Thoracic aorta (tissue), 2 donors: ENCODE data around the gene NEAT1. TPM values are rescaled to one million over a fixed set of nuclear protein-coding genes. Genes with fewer than 3 reads are reported as not detected.
"Not testable (repeated sequence)": the region's sequence is repeated elsewhere in the genome, so short reads cannot be mapped to it uniquely, and the experiment has no call there.

Experiments used
- ATAC-seq: fragments of 150-250 bp; one replicate; pipeline ENCODE4 v1.8.0; 2017; ENCODE audit warnings: low read depth; ENCODE audit not compliant: insufficient number of reproducible peaks, low FRiP score
- DNase-seq: peaks from one replicate; pipeline ENCODE4 v3.0.0-alpha.2; 2020; ENCODE audit warnings: low spot score
- H3K27ac ChIP-seq, 2 donors: fragments of 200-600 bp; sonication (generic); 1 replicate in 1 of 2; 2 replicates in 1 of 2; pipeline ENCODE4 v1.5.1; 2016; ENCODE audit warnings: mild to moderate bottlenecking in 2 of 2, moderate library complexity in 2 of 2
- H3K27me3 ChIP-seq: fragments of 200-600 bp; sonication (generic); replicated peaks from 2 replicates; pipeline ENCODE4 v1.6.0; 2016; ENCODE audit warnings: mild to moderate bottlenecking; ENCODE audit not compliant: insufficient read depth
- H3K36me3 ChIP-seq: fragments of 200-600 bp; sonication (generic); one replicate; pipeline ENCODE4 v1.5.1; 2016
- H3K4me1 ChIP-seq, 2 donors: fragments of 200-600 bp; sonication (generic); 1 replicate in 1 of 2; 2 replicates in 1 of 2; pipeline versions ENCODE4 v1.5.1 to v1.6.0; 2016; ENCODE audit warnings: low read depth in 2 of 2, mild to moderate bottlenecking in 1 of 2; ENCODE audit not compliant: control insufficient read depth in 1 of 2
- H3K4me3 ChIP-seq: fragments of 200-600 bp; sonication (generic); 2 replicates; pipeline ENCODE4 v1.5.1; 2016; ENCODE audit warnings: mild to moderate bottlenecking
- H3K9me3 ChIP-seq: fragments of 200-600 bp; sonication (generic); 2 replicates; pipeline ENCODE4 v1.5.1; 2016
- CTCF ChIP-seq: fragments of 200-600 bp; sonication (generic); IDR thresholded peaks from one replicate; pipeline ENCODE4 v1.5.1; 2019; ENCODE audit warnings: antibody characterized with exemption
- total RNA-seq, 2 donors: library from RNA; depleted of rRNA; stranded (reverse); fragments of >200 nt; gene quantifications; one replicate each; pipeline versions ENCODE4 v1.1.0 to v1.2.3, GENCODE V29; 2016

NEAT1 gene
- total RNA-seq, 2 donors from 2014 or later = 848 to 1,659 TPM

- DNase-seq = peak; percentile 64
- H3K27ac ChIP-seq = peak overlapping the region; percentile 84 to 85
- H3K4me1 ChIP-seq = peaks cover 15 to 25% of the 10 kb centered on the region in 2 donors
- no peak for TF ChIP-seq CTCF
- no peaks in the 10 kb centered on the region for H3K27me3 ChIP-seq
- H3K9me3 ChIP-seq = no peaks in the 10 kb centered on the region
- H3K4me3 ChIP-seq = peak overlapping the region; percentile 71
- no peaks in the 10 kb centered on the region for H3K36me3 ChIP-seq
- peak; percentile 73 for ATAC-seq
Measured at GRCh38 chr11:65454696-65455456, 32.3 kb downstream of the NEAT1 start.

GRCh38 chr11:65456418-65456817, 33.8 kb downstream of the NEAT1 start:
- Histone ChIP-seq H3K27ac (no peak overlapping the region), H3K36me3 (no peaks in the 10 kb centered on the region), H3K4me3 (no peak overlapping the region), H3K9me3 (no peaks in the 10 kb centered on the region), H3K4me1 (peaks cover 15 to 25% of the 10 kb centered on the region in 2 donors), H3K27me3 (no peaks in the 10 kb centered on the region)
- no peak for TF ChIP-seq CTCF
- ATAC-seq (no peak), DNase-seq (no peak)

- Histone ChIP-seq H3K27ac (no peak overlapping the region), H3K4me1 (peaks cover 4 to 7% of the 10 kb centered on the region in 2 donors), H3K36me3 (no peaks in the 10 kb centered on the region), H3K4me3 (no peak overlapping the region), H3K27me3 (no peaks in the 10 kb centered on the region), H3K9me3 (no peaks in the 10 kb centered on the region)
- DNase-seq = no peak
- ATAC-seq = no peak
- no peak for TF ChIP-seq CTCF
Measured at GRCh38 chr11:65459552-65459951, 37.0 kb downstream of the NEAT1 start.

GRCh38 chr11:65465471-65465870, 42.9 kb downstream of the NEAT1 start:
- DNase-seq, H3K27me3 ChIP-seq, H3K4me3 ChIP-seq, H3K9me3 ChIP-seq, H3K4me1 ChIP-seq, ATAC-seq, H3K36me3 ChIP-seq, H3K27ac ChIP-seq: not testable (repeated sequence)

GRCh38 chr11:65467306-65467705, 44.7 kb downstream of the NEAT1 start:
- H3K27me3 ChIP-seq, H3K9me3 ChIP-seq, H3K27ac ChIP-seq, DNase-seq, H3K36me3 ChIP-seq, H3K4me3 ChIP-seq, ATAC-seq: not testable (repeated sequence)
- H3K4me1 ChIP-seq = peaks cover 16 to 18% of the 10 kb centered on the region in 2 donors

- peak; percentile 17 for TF ChIP-seq CTCF
- Histone ChIP-seq H3K27me3 (no peaks in the 10 kb centered on the region), H3K9me3 (no peaks in the 10 kb centered on the region), H3K4me1 (peaks cover 27 to 33% of the 10 kb centered on the region in 2 donors), H3K36me3 (no peaks in the 10 kb centered on the region), H3K4me3 (no peak overlapping the region), H3K27ac (peak overlapping the region in 1 of 2 donors; percentile 34)
- ATAC-seq (no peak), DNase-seq (no peak)
Measured at GRCh38 chr11:65468874-65469333, 46.3 kb downstream of the NEAT1 start.
